NCI-H2227 treated with DMSO at 0.1 percent for 48 hours (cell line): ENCODE measurements around the gene LGI1.

Source experiments
- DNase-seq: peaks from one replicate; lab custom pipeline; 2025; lab: John Stamatoyannopoulos, UW

LGI1 gene

DNA sequence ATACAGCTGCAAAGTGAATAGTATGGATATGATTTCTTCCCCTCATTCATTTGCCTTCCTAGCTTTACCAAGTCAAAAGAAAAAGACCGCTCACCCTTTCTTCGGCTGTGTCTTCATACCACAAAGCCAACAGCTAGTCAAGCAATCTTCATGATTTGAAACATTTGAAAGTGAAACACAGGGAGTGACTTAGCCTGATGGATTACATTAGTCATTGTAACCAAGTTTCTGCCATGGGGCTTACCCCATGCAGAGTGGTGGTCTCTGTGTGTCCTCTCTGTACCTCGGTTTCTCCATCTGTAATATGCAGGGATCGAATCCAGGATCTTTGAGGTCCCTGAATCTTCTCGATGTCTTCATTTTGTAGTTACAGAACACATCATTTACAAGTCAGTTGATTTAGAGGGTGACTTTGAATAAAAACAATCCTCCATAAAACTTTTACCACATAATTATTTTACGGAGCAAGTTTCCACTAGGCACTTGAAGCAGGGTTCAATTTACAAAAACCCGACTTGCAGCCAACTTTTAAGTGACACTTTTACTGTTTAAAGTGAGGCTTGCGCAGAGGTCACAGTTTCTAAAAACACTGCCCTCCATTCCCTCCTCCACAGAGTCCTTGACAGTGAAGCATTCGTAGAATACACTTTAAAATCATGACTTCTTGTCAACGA, 2.2 kb upstream of the LGI1 start:
- DNase-seq: no peak

DNA sequence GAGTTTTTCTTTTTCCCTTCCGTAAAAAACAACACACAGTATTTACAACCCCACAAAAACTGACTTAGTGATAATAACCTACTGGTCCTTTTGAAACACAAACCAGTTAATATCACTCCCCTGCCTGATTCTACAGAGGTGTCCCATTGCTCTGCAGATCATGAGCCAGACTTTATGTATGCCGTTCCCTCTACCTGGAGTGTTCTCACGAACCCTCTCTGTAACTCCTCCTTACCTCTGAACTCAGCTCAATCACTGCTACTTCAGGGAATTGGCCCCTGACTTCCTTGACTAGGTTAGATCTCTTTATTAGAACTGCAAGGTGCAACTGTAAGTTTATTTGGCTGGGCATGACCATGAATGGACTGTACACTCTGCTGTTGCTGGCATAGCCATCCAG, 1.6 kb upstream of the LGI1 start:
- no peak for DNase-seq

DNA sequence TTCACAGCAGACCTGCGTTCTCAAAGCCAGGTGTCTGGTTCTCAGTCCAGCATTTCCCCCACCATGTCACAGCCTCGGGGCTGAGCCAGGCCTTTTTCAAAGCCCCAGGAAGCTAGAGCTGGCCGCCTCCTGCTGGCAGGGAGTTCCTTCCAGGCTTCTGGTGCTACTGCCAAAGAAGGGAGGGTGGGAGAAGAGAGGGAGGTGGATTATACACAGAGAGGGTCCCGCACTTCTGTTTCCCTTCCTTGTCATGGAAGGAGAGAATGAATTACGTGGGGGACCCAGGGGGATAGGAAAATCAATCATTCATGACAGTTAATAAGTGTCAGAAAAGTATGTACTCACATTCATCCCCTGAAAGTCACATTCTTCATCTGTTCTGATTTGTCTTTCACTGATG, 600 bp upstream of the LGI1 start:
- DNase-seq: no peak

DNA sequence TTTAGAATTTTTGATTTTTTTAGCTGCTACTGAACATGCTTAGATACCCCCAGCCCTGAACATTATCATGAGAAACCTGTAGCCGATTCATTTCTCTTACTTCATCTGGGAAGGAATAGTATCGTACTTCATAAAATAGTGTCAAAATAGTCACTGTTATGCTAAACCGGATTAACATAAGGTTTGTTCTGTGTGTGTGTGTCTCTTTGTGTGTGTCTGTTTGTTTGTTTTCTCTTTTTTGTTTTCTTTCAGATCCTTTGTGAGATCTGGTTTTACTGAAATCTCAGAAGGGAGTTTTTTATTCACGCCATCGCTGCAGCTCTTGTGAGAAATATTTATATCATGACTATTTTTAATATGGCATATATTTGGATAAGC, 761 bp downstream of the LGI1 start:
- no peak for DNase-seq

DNA sequence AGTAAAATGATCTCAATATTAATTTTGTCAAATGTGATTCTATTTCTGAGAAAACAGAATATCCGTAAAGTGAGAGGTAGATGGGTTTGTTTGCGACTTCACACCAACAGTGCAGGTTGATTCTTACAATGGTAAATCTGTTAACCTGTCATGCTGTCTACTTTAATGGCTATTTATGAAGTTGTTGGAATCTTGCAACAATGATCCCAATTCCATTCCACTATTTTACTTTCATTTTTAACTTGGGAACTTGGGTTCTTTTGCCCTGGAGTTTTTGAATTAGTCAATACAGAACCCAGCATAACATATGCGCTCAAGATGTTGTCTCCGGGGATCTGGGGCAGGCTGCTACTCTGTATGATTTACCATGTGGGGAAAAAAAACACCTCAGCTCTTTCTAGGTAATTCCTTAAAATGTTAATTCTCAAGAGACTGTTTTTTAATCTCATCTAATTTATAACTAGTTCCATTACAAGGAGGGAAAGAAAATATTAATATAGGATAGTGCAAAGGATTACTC, 1.2 kb downstream of the LGI1 start:
- no peak for DNase-seq

DNA sequence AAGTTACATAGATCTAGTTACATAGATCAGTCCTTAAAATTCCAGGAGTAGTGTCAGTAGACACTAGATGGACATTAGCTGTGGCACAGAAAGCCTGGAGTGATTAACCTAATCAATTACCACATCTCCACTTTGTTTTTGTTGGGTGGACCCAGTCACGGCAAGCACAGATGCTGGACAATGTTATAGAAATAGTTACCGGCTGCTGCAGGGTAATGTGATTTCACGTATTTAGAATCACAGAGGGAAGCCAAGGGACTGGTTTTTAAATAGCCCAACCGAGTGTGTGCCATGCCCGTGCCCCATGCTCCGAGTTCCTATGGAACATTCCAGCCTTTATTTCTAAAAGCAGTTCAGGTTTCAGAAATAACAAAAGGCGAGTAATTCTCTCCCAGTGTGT, 2.8 kb downstream of the LGI1 start:
- no peak for DNase-seq

DNA sequence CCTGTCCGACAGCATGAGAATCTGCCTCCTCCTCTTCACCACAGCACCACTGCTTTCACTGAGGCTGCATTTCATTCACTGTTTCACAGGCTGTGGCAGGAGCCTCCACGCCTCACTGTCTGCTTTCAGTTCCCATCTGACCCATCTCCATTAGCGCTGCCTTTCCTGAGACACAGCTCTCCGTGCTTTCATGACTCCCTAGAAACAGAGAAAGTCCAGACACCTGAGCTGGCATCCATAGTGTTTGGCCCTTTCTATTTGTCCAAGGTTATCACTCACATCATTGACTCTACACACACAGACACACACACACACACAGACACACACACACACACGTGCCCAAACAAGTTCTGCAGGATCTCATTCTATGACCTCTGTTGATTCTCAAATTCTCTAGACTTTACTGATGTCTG, 5.2 kb downstream of the LGI1 start:
- DNase-seq: no peak

DNA sequence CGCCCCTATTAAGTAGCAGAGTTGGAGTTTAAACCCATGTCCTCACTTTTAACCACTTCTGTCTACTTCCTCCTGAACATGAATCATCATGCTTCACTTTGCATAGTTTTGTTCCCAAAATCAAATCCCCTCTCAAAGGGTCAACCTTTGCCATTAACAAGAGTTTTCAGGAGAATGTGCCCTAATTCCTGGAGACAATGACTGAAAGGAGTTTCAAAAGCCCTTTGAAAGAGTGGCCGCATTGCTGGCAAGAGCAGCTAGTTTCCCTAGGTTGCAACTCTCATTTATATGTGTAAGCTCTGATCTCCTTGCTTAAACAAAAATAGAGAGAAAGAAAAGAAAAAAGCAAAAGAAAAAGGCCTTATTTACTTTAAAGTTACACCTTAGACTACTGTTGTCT, 9.2 kb downstream of the LGI1 start:
- DNase-seq: no peak

DNA sequence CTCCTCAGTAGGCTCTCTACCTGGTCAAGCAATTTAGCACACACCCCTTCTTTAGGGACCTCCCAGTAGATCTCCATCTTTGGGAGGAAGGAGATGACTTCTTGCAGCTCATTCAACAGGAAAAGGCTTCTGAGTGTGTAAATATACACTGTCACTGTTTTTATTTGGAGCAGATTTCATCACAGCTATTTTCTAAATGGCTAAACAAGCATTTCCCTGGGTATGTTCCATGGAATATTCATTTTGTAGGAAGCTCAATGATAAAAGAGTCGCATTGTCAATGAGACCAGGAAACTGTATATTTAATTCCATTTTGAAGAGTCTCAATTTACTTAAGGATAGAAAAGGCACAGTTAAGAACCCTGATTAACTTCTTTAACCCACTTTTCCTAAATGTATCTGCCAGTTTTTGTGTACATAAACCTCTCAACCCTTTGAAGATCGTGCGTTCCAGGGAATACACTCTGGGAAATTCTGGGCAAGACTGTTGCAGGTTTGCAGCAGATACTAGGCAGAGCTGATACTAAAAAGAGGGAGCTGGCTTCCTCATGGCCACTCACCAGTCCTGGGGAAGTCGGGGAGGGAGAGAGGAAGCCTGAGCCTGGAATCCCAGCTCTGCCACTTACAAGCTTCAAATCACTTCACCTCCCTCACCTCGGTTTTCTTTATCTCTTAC, 10.1 kb downstream of the LGI1 start:
- DNase-seq: no peak

DNA sequence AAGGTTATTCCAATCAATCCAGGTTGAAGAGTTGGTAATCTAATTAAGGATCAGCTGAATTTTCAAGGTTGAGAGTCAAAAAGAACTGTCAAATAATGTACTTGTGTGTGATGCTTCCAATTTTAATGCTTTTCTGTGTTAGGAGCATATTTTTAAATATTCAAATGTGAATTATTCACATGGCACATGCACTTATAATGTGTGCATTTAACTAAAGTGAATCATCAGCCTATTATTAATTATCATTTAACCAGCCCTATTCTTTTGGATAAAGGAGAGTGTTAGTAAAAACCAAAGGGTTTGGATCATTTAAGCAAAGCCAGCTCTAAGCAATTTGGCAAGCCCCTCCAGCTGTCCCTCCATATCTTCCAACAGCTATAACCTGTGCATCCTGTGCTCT, 11.2 kb downstream of the LGI1 start:
- DNase-seq: no peak

DNA sequence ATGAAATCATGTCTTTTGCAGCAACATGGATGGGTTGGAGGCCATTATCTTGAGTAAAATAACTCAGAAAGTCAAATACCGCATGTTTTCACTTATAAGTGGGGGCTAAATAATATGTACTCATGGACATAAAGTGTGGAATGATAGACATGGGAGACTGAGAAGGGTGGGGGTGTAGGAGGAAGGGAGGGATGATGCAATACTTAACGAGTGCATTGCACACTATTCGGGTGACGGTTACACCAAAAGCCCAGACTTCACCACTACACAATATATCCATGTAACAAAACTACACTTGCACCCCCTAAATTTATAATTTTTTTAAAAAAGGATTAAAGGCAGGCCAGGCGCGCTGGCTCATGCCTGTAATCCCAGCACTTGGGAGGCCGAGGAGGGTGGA, 13.6 kb downstream of the LGI1 start:
- no peak for DNase-seq

DNA sequence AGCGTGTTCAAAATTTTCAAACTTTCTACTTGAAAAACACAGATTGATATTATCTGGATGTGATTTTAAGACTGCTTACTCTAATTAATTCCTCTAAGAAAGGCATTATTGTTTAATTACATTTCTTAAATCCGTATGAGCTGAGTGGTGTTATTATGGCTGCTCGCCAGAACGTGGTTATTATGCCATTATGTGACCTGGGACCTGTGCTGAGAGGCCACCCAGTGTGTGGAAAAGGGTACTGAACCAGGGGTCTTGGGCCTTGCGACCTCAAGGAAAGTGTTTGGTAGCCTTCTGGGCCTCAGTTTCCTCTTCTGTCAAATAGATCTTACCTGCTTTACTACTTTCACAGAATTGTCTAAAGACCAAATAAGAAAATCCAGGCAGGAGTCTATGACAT, 15.4 kb downstream of the LGI1 start:
- DNase-seq: no peak

DNA sequence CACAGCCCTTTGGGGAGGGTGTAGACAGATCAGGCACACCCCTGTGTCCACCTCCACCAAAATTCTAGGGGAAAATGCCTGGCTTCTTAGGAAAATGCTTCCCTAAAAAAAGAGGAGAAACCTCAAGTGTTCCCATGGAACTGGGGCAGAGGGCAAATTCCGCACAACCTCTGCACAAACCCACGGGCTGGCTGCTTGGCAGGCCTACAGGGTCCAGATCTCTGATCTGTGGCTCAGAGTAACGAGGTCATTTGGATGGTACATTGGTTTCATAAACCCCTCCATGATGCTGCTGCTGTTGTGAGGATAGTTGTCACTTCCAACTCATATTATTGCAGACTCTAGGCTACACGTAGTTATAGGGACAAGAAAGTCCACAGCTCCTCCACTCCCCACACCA, 16.0 kb downstream of the LGI1 start:
- DNase-seq: no peak

DNA sequence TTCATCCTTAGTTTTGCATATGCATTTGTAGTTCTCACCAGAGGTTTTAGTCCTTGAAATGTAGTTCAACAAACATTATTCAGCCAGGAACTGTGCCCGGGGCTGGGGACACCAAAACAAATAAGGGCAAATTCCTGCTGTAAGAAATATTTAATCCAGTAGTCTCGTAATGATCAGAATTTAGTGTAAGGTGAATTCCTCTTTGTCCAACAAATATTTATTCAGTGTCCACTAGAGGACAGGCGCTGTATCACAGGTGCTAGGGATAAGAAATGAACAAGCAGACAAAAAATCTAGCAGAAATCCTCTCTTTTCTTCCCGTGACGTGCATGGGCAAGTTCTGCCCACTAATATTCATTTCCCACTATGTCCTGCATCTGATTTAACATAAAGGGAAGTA, 17.6 kb downstream of the LGI1 start:
- no peak for DNase-seq

DNA sequence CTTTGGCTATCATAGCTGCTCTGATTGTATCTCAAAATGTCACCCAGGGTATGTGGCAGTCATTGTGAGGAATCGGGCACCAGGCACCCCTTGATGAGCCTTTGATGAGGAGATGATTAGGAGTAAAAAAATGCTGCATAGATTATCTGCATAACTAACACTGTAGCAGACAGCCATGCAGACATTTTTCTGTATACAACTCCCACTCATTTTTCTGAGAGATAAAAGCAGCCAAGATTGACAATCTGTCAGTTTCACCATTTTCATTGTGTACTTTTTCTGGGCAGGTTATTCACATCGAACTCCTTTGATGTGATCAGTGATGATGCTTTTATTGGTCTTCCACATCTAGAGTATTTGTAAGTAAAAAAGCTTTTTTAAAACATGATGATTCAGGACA, 19.4 kb downstream of the LGI1 start:
- no peak for DNase-seq

DNA sequence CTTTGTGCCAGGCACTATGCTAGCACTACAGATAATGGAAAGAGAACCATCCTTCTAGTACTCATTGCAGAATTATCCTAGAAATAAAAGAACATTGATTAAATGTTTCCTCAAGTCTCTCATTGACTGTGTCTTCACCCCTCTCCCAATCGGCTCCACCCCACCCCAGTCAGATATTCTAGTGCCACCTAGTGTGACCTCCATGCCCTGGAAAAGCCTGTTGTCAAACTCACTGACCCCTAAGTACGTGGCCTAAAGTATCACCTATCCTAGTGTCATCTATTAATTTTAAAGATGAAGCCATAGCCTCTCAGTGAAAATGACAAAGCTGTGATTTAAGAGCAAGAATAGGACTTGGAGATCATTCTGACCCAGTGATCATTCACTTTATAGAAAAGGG, 26.3 kb downstream of the LGI1 start:
- no peak for DNase-seq

DNA sequence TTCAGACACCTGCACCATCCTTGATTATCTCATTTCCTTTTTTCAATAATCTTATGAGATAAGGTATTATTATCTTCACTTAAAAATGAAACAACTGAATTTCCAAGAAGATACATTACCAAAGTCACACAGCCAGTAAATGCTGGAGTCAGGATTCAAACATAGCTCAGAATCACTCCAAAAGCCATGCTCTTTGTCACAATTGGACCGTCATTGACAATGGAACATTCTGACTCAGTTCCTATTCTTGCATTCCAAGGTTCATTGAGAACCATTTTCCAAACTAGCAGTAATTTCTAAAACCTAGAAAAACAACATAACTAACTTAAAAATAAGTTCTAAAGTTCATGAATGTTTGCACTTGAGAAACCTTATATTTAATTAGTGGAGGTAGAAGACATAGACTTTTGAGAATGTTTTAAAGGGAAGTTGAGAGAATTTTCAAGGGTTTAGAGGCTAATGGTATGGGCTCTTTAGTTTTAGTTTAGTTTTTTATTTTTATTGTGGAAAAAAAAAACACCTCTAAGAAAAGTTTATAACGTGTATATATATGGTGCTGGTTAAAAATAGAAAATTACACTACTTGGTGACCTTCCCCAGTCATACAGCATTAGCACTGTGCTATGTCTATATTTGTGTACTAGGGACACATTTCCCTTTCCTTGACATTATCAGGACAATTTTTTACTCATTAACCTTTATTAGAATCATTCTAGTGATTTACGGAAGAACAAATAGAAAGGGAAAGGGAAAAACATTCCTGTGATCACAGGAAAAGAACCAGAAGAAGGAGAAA, 30.9 kb downstream of the LGI1 start:
- no peak for DNase-seq

DNA sequence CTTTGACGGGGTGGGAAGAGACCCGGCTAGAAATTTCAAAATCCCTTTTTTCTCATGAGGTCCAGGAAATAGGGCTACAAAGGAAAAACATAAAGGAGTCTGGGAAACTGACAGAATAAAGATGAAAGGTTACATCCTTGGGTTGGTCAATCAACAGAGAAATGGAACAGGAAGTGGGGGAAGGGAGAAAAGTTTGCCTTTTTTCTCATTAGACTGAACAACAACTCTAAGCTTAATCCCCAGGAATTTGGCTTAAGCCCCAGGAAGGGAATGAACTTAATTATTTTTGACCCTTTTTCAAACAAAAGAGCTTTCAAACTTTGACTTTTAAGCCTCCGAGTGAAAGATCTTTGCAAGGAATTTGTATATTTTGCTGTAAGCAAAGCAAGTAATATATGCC, 32.7 kb downstream of the LGI1 start:
- no peak for DNase-seq

DNA sequence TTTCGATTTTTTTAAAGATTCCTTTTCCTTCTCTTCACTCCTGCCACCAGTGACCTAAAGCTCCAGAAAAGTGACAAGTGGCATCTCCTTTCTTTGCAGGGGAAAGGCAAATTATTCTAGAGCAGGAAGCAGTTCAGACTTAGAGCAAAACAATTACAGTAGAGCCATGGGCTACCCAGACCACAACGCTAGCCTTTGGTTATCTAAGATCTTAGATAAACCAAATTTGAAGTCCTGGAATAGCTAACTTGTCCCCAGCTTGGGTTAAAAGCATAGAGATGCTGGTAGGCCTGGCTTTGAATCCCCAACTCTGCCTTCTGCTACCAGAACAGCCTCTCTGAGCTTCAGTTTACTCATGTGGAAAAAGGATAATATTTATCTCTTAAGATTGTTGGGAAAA, 38.4 kb downstream of the LGI1 start:
- DNase-seq: no peak

DNA sequence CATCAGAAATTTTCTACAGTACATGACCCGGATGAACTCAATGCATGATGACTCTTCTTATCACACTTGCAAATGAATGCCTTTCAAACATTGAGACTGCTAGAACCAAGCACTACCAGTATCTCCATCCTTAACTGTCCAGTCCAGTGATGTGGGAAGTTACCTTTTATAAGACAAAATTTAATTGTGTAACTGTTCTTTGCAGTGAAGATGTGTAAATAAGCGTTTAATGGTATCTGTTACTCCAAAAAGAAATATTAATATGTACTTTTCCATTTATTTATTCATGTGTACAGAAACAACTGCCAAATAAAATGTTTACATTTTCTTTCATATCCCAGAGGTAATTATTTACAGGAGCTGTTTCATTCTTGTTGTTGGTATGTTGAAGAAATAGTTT, 40.1 kb downstream of the LGI1 start:
- DNase-seq: no peak

DNA sequence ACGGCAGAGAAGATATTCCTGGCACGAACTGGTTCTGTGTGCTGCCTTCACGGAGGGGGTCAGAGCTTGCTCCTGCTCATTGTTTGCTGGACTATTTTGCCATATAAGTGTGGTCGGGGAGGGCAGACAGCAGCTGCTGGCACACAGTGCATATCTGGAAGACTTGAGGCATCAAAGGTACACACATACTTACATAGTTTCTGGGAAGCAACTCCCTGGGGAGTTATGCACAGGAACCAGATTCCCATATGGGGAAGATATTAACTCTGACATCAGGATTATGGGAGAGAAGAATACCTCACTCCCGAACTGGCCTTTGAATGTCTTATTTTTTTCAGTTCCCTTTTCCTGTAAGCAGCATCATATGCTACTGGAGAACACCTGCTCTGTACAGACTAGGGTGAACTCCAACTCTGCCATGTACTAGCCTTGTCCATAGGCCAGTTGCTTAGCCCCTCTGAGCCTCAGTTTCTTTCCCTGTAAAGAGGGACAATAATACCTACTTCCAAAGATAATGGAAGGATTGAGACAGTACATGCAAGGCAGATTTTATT, 41.5 kb downstream of the LGI1 start:
- DNase-seq: no peak

DNA sequence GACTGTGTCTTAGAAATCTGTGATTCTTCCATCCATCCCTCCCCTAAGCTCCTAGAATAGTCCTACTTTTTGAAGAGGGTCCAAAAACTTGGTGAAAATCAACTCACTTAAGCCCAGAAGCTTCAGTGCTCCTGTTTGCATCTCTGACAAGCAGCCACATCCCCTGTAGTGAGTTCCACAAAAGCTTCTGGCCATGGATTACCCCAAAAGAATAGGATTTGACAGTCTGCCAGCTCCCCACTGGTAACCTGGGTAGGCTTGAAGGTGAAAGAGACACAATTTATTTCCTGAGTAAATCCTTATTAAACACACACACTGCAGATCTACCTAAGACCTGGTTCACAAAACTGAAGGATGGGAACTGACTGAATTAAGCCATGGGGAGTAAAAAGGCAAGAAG, 46.5 kb downstream of the LGI1 start:
- DNase-seq: no peak

DNA sequence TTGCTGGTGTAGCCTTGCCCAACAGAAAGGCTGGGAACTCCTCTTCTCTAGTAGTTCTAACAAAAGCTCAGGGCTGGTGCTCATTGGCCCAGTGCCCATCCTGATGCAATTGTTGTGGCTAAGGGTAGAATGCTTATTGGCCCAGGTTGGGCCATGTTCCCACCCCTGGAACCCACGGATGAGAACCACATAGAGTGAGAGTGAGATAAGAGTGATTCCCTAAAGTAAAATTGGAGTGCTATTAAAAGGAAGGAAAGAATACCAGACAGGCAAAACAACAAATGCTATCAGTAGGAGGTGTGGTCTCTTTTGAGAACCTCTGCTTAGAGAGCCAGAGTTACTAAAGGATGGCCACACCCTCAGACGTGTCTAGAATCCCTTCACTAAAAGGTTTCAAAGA, 49.2 kb downstream of the LGI1 start:
- no peak for DNase-seq
